22Rv1 (cell line): ENCODE measurements around the gene CFAP73.

Source experiments
- H3K27ac ChIP-seq: fragments of 450-650 bp; 2 replicates; pipeline ENCODE4 v1.5.1; 2017
- ZFX ChIP-seq: fragments of 450-650 bp; IDR thresholded peaks from 2 replicates; pipeline ENCODE4 v1.6.1; 2017; ENCODE audit warnings: antibody characterized with exemption, borderline replicate concordance
- TF ChIP-seq, protein P1 (sequence below): fragments of 450-650 bp; IDR thresholded peaks from 2 replicates; pipeline ENCODE4 v1.5.1; 2017; ENCODE audit warnings: mild to moderate bottlenecking

CFAP73 gene

DNA sequence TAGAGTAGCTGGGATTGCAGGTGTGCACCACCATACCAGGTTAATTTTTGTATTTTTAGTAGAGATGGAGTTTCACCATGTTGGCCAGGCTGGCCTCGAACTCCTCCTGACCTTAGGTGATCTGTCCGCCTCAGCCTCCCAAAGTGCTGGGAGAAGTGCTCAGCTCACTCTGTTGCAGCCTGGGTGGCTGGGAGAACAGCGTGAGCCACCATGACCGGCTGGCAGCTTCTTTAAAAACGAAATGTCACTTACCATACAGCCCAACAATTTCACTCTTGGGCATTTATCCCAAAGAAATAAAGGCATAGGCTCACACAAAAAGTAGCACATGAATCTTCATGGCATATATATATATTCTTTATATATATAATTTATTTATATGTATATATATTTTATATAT, 4.7 kb upstream of the CFAP73 start:
- H3K27ac ChIP-seq: no peak overlapping the region
- TF ChIP-seq, protein P1, sequence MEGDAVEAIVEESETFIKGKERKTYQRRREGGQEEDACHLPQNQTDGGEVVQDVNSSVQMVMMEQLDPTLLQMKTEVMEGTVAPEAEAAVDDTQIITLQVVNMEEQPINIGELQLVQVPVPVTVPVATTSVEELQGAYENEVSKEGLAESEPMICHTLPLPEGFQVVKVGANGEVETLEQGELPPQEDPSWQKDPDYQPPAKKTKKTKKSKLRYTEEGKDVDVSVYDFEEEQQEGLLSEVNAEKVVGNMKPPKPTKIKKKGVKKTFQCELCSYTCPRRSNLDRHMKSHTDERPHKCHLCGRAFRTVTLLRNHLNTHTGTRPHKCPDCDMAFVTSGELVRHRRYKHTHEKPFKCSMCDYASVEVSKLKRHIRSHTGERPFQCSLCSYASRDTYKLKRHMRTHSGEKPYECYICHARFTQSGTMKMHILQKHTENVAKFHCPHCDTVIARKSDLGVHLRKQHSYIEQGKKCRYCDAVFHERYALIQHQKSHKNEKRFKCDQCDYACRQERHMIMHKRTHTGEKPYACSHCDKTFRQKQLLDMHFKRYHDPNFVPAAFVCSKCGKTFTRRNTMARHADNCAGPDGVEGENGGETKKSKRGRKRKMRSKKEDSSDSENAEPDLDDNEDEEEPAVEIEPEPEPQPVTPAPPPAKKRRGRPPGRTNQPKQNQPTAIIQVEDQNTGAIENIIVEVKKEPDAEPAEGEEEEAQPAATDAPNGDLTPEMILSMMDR: no peak
- no peak for TF ChIP-seq ZFX

DNA sequence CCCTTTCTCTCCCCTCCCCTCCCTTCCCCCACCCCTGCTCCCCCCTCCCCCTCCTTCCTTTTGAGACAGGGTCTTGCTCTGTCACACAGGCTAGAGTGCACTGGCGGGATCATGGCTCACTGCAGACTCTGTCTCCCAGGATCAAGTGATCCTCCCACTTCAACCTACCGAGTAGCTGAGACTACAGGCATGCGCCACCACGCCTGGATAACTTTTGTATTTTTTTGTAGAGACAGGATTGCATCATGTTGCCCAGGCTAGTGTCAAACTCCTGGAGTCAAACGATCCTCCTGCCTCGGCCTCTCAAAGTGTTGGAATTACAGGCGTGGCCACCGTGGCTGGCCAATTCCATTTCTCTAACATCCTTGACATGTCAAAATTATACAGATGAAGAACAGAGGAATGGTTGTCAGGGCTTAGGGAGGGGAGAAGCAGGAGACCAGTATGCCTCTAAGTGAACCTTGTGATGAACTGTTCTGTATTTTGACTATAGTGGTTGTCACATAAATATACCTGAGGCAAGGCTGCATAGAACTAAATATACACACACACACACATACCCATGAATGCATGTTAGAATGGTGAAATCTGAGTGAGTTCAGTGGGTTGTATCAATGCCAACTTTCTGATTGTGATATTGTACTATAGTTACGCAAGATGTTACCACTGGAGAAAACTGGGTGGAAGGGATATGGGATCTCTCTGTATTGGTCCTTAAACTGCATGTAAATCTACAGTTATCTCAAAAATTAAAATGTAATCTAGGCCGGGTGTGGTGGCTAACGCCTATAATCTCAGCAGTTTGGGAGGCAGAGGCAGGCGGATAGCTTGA, 3.6 kb upstream of the CFAP73 start:
- no peak for TF ChIP-seq ZFX
- TF ChIP-seq, protein P1: no peak

DNA sequence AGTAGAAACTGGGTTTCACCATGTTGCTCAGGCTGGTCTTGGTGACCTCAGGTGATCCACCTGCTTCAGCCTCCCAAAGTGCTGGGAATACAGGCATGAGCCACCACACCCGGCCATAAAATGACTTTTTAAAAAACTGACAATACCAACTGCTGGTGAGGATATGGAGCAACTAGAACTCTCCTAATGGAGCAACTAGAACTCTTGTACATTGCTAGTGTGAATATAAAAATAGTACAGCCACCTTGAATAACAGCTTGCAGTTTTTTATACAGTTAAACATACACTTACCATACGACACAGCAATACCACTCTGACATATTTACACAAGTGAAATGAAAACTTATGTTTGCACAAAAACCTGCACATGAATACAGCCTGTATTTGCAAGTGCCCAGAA, 2.5 kb upstream of the CFAP73 start:
- TF ChIP-seq, protein P1: no peak
- no peak for TF ChIP-seq ZFX
- no peak overlapping the region for H3K27ac ChIP-seq

More for the DNA sequence above, 3.6 kb upstream of the CFAP73 start:
- H3K27ac ChIP-seq: no peak overlapping the region

DNA sequence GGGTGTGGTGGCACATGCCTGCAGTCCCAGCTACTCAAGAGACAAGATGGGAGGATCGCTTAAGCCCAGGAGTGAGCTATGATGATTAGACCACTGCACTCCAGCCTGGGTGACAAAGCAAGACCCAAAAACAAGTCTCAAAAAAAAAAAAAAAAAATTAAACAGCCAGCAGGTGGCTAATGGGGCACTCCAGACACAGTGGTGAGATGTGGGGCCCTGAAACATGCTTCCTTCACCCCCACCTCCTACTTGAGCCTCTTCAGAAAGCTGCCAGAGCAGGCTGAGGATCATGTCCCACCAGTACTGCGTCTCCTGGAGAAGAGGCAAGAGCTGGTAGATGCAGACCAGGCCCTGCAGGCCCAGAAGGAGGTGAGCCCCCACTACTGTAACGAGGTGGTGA, 2.1 kb downstream of the CFAP73 start:
- TF ChIP-seq ZFX: no peak
- TF ChIP-seq, protein P1: no peak
- no peak overlapping the region for H3K27ac ChIP-seq

DNA sequence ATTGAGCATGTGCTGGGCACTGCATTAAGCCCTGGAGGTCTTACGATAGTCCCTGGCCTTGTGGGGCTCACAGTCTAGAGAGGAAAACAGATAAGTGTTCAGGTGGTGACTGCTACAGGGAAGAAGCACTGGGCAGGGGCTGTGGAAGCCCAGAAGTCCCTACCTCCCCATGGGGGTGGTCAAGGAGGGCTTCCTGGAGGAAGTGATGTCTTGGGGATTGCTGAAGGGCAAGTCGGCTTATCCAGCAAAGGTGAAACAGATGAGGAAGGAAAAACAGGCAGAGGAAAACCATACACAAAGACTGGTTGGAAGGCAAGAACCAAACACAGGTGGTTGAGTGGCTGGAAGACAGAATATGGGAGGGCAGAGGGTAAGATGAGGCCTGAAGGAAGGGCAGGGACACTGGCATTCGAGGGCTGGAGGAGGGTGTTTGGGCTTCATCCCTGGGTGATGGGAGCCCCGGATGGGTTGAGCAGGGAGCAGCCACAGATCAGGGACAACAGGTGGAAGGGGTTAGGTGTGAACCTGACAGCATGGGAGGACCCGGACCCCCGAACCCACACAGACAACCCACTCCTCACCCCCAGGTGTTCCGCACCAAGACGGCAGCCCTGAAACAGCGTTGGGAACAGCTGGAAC, 2.8 kb downstream of the CFAP73 start:
- TF ChIP-seq, protein P1: no peak
- TF ChIP-seq ZFX: no peak
- peak overlapping the region; percentile 87 for H3K27ac ChIP-seq

DNA sequence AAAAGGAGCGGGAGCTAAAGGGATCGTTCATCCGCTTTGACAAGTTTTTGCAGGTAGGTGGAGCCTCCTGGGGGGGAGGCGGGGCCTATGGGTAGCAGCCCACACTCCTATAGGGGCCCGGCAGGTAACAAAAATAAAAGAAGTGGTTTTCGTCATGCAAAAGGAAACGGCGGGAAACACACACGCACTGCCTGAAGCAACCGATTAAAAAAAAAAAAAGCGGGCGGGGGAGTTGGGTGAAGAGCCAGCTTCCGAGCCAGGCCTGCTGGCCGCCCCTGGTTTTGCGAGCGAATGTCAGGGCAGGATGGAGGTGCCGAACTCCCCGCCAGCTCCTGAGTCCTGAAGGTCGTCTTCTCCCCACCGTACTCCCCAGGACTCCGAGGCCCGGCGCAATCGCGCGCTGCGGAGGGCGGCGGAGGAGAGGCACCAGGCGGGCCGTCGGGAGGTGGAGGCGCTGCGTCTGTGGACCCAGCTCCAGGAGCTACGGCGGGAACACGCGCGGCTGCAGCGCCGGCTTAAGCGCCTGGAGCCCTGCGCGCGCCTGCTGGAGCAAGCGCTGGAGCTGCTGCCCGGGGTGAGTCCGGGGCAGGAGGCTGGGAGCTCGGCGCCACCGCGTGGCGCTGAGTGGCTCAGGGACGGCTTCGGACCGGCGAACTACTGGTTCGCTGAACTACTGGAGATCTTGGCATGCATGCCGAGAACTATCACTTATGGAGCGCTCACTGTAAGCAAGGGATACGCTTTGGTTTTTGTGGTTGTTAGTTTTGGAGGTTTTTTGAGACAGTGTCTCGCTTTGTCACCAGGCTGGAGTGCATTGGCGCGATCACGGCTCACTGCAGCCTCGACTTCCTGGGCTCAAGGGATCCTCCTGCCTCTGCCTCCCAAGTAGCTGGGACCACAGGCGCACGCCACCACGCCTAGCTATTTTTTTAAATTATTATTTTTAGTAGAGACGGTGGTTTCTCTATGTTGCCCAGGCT, 3.6 kb downstream of the CFAP73 start:
- H3K27ac ChIP-seq: peak overlapping the region; percentile 87
- no peak for TF ChIP-seq ZFX
- TF ChIP-seq, protein P1: peak; percentile 89
